GM12872 (cell line): ENCODE results near the gene PCK1.

Source experiments
- CTCF ChIP-seq: IDR thresholded peaks from 3 replicates; pipeline ENCODE4 v1.5.1; 2011; ENCODE audit warnings: low read depth, mild to moderate bottlenecking, low read length, moderate library complexity; ENCODE audit not compliant: insufficient read depth

PCK1 gene

GRCh38 chr20:57539889-57540288 lies 21.0 kb upstream of the PCK1 start:
- TF ChIP-seq CTCF, result no peak

- TF ChIP-seq CTCF, result no peak
These were observed 19.9 kb upstream of the PCK1 start for GRCh38 chr20:57540890-57541580.

- no peak for TF ChIP-seq CTCF
These were observed 17.2 kb upstream of the PCK1 start for GRCh38 chr20:57543754-57544153.

GRCh38 chr20:57544838-57545564 lies 15.9 kb upstream of the PCK1 start:
- no peak for TF ChIP-seq CTCF

GRCh38 chr20:57545927-57546662 lies 14.8 kb upstream of the PCK1 start:
- no peak for TF ChIP-seq CTCF

- TF ChIP-seq CTCF, result no peak
These were observed 13.8 kb upstream of the PCK1 start for GRCh38 chr20:57546956-57547649.
